NK-92 (cell line): Measurements from ENCODE around the gene FAM210A.
"Not testable (repeated sequence)": the region's sequence is repeated elsewhere in the genome, so short reads cannot be mapped to it uniquely, and the experiment has no call there.

Experiments used
- DNase-seq: peaks from one replicate; lab custom pipeline; 2025; ENCODE audit not compliant: unreplicated experiment; lab: John Stamatoyannopoulos, UW

The FAM210A gene

GRCh38 chr18:13710414-13710831 is 15.9 kb downstream of the FAM210A start:
- DNase-seq: no peak

- DNase-seq: no peak
Measured at GRCh38 chr18:13703899-13704298, 22.5 kb downstream of the FAM210A start.

- no peak for DNase-seq
Measured at GRCh38 chr18:13700153-13700552, 26.2 kb downstream of the FAM210A start.

GRCh38 chr18:13696961-13697360 is 29.4 kb downstream of the FAM210A start:
- DNase-seq: no peak

- DNase-seq: not testable (repeated sequence)
Measured at GRCh38 chr18:13695337-13695736, 31.0 kb downstream of the FAM210A start.

- DNase-seq: not testable (repeated sequence)
Measured at GRCh38 chr18:13690060-13690459, 36.3 kb downstream of the FAM210A start.

GRCh38 chr18:13688191-13689136 is 37.9 kb downstream of the FAM210A start:
- no peak for DNase-seq

- no peak for DNase-seq
Measured at GRCh38 chr18:13684546-13684945, 41.8 kb downstream of the FAM210A start.

GRCh38 chr18:13681701-13682100 is 44.7 kb downstream of the FAM210A start:
- DNase-seq: no peak

GRCh38 chr18:13680612-13681011 is 45.7 kb downstream of the FAM210A start:
- DNase-seq: no peak

GRCh38 chr18:13677350-13677749 is 49.0 kb downstream of the FAM210A start:
- DNase-seq: not testable (repeated sequence)

- DNase-seq: no peak
Measured at GRCh38 chr18:13676471-13676870, 49.9 kb downstream of the FAM210A start.

- no peak for DNase-seq
Measured at GRCh38 chr18:13672657-13673056, 53.7 kb downstream of the FAM210A start.

GRCh38 chr18:13661779-13662256 is 64.5 kb downstream of the FAM210A start:
- no peak for DNase-seq

- no peak for DNase-seq
Measured at GRCh38 chr18:13661051-13661778, 65.1 kb downstream of the FAM210A start.

GRCh38 chr18:13660510-13660909 is 65.8 kb downstream of the FAM210A start:
- no peak for DNase-seq

GRCh38 chr18:13658436-13659204 is 67.7 kb downstream of the FAM210A start:
- no peak for DNase-seq

- DNase-seq: no peak
Measured at GRCh38 chr18:13657974-13658373, 68.4 kb downstream of the FAM210A start.

GRCh38 chr18:13653746-13654433 is 72.5 kb downstream of the FAM210A start:
- DNase-seq: no peak
